T-helper 2 cell treated with Interferon-gamma antibody and Interleukin-4, amounts not matched to agents 5 μg/mL and 100 μg/mL, for 36 hours (primary cell): ENCODE measurements around the gene B3GAT1.

ENCODE experiments used
- DNase-seq: peaks from one replicate; pipeline ENCODE4 v3.0.0; 2021; ENCODE audit warnings: low spot score
- H3K27ac Mint-ChIP-seq: one replicate; pipeline ENCODE4 v1.8.0; 2021; ENCODE audit warnings: mild to moderate bottlenecking, mixed read lengths
- H3K27me3 Mint-ChIP-seq: one replicate; pipeline ENCODE4 v1.8.0; 2021; ENCODE audit warnings: low read depth, mixed read lengths
- H3K36me3 Mint-ChIP-seq: one replicate; pipeline ENCODE4 v1.8.0; 2021; ENCODE audit warnings: low read depth, mixed read lengths
- H3K4me1 Mint-ChIP-seq: one replicate; pipeline ENCODE4 v1.8.0; 2021; ENCODE audit warnings: low read depth, mixed read lengths
- H3K4me3 Mint-ChIP-seq: one replicate; pipeline ENCODE4 v1.8.0; 2022; ENCODE audit warnings: mild to moderate bottlenecking, moderate library complexity, mixed read lengths
- H3K9me3 Mint-ChIP-seq: one replicate; pipeline ENCODE4 v1.8.0; 2021; ENCODE audit warnings: mixed read lengths

The B3GAT1 gene

DNA sequence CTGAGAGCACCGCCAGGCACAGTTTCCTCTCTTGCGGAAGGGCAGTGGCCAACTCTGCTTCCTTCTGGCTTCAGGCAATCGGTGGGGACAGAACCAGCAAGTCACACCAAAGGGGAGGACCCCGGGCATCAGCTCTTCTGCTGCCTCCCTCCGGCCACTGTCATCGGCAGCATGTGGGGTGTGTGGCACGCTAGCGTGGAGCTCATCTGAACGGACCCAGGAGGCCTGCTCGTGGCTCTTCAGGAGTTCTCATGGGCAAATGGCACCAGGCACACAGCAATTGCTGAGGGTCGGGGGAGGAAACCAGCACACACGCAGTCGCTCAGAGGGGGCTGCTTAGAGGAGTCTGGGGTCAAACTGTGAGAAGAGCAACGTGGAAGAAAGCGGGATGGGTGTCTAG is 26.9 kb downstream of the B3GAT1 start:
- Mint-ChIP-seq H3K36me3 (no peaks in the 10 kb centered on the region), H3K27me3 (peaks cover 8% of the 10 kb centered on the region), H3K9me3 (no peaks in the 10 kb centered on the region), H3K4me1 (peaks cover 25% of the 10 kb centered on the region), H3K4me3 (no peak overlapping the region), H3K27ac (no peak overlapping the region)
- DNase-seq: no peak

DNA sequence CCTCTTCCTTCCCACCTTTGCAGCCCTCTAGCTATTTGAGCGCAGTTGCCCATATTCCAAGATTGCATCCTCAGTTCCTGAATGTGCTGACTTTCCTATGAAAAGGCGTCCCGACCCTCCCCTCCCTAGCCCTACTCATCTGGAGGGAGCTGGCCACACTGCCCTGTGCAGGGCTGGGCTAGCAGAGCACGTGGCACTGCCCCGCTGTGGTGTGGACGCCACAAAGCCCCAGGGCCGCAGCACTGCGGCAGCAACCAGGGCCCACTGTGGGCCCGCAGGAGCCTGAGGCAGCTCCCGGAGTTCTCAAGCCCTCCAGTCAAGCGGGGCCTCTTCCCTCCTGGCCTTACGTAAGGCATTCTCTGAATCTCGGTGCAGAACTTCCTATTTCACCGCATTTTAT is 27.6 kb downstream of the B3GAT1 start:
- no peak for DNase-seq
- Mint-ChIP-seq H3K27me3 (peaks cover 8% of the 10 kb centered on the region), H3K9me3 (no peaks in the 10 kb centered on the region), H3K36me3 (no peaks in the 10 kb centered on the region), H3K4me1 (peaks cover 25% of the 10 kb centered on the region), H3K27ac (no peak overlapping the region), H3K4me3 (no peak overlapping the region)

DNA sequence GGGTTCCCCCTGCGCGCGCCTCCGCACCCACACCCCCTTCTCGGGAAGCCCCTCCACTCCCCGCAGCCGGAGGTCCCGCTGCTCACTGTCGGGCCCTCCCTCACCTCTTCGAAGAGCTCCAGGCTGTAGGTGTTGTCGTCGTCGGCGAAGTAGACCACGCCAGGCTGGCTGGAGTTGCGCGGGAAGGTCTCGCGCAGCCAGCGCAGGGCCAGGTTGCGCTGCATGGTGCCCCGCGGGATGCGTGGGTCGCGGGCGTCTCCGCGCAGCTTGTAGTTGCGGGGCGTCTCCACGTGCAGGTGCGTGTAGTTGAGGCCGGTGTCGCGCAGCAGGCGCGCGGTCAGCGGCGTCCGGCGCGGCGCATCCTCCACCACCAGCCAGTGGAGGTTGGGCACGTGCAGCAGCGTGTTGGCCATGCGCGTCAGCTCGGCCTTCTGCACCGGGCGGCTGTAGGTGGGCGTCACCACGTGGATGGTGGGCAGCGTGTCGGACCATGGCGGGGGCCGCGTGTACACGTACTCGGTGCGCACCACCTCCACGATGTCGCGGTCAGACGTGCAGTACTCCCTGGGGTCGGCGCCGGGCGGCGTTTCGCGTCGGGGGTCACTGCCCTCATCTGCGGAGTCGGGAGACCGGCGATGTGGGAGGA is 28.3 kb downstream of the B3GAT1 start:
- no peak overlapping the region for H3K4me3 Mint-ChIP-seq
- no peak for DNase-seq
- H3K9me3 Mint-ChIP-seq: no peaks in the 10 kb centered on the region
- peaks cover 8% of the 10 kb centered on the region for H3K27me3 Mint-ChIP-seq
- H3K27ac Mint-ChIP-seq: no peak overlapping the region
- no peaks in the 10 kb centered on the region for H3K36me3 Mint-ChIP-seq
- peaks cover 25% of the 10 kb centered on the region for H3K4me1 Mint-ChIP-seq

DNA sequence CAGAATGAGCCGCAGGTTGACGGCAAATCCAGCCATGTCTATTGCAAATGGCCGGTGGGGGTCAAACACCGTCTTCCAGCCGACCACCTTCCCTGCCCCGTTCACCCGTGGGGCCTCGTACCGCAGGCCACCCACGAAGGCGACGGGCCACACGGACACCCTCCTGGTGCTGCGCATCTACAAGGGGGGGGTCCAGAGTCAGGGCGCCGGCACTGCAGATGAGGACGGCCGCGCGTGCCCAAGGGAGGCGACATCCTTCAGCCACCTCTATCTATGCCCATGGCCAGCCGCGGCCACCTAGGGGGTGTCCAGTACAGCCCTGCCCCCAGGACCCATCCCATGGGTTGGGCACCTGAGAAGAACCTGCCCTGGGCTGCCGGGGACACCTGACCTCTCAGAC is 29.2 kb downstream of the B3GAT1 start:
- no peaks in the 10 kb centered on the region for H3K9me3 Mint-ChIP-seq

DNA sequence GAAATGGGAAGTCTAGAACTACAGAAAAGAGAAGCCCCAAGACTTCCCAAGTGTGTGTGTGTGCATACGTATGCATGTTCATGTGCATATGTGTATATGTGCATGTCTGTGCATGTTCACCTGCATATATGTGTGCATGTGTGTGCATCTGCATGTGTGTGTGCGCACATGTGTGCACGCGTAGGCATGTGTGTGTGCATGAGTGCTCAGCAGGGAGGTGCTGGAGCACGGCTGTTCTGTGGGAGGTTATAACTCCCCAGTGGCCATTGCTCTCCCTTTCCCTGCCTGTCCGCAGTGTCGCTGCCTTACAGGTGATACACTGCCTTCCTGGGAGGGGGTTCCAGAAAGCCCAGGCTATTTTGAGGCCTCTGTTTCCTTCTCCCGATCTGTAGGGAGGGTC is 29.8 kb downstream of the B3GAT1 start:
- Mint-ChIP-seq H3K4me3 (no peak overlapping the region), H3K27ac (no peak overlapping the region), H3K36me3 (no peaks in the 10 kb centered on the region), H3K4me1 (peaks cover 16% of the 10 kb centered on the region), H3K27me3 (peaks cover 8% of the 10 kb centered on the region), H3K9me3 (no peaks in the 10 kb centered on the region)
- DNase-seq: no peak

More for the DNA sequence above, 29.2 kb downstream of the B3GAT1 start:
- Mint-ChIP-seq H3K4me3 (no peak overlapping the region), H3K36me3 (no peaks in the 10 kb centered on the region), H3K27ac (no peak overlapping the region), H3K4me1 (peaks cover 21% of the 10 kb centered on the region), H3K27me3 (peaks cover 8% of the 10 kb centered on the region)
- DNase-seq: no peak

DNA sequence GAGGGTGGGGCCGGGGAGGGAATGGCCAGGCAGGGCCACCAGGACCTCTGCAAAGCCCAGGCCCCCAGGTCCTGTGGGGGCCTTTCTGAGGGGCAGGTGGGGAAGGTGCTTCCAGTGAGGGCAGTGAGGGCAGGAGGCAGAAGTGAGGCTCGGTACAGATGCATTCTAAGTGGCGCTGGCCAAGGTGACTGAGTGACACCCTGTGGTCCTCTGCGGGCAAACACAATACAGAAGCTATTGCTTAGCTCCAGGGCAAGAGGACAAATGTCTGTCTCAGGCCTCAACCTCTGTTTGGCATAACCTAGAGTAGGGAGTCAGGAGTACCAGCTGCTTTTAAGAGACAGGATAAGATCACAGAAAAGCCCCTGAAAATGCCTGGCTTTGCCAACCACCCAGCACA is 31.3 kb downstream of the B3GAT1 start:
- no peaks in the 10 kb centered on the region for H3K9me3 Mint-ChIP-seq
- H3K36me3 Mint-ChIP-seq: no peaks in the 10 kb centered on the region
- peaks cover 2% of the 10 kb centered on the region for H3K4me1 Mint-ChIP-seq
- DNase-seq: no peak
- H3K4me3 Mint-ChIP-seq: no peak overlapping the region
- no peak overlapping the region for H3K27ac Mint-ChIP-seq
- H3K27me3 Mint-ChIP-seq: peaks cover 4% of the 10 kb centered on the region

DNA sequence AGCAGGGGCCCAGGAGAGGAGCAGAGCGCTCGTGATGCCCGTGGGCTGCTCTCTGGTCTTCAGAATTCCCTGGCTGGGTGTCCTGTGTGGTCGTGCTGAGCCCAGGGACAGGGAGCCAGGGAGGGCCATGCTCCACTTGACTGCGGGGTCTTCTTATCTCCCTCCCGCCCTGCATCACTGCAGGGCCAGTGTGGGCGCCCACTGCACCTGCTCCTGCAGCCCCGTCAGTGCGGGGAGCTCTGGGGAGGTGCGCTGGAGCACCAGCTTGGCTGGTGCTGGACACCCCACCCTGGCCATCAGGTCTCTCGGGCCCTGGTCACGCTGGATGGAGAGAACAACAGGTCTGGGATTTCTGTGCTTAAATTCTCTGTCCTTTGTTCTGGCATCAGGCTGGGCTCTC is 31.8 kb downstream of the B3GAT1 start:
- Mint-ChIP-seq H3K4me3 (no peak overlapping the region), H3K9me3 (no peaks in the 10 kb centered on the region), H3K36me3 (no peaks in the 10 kb centered on the region), H3K27ac (no peak overlapping the region), H3K4me1 (no peaks in the 10 kb centered on the region), H3K27me3 (peaks cover 4% of the 10 kb centered on the region)
- DNase-seq: no peak

DNA sequence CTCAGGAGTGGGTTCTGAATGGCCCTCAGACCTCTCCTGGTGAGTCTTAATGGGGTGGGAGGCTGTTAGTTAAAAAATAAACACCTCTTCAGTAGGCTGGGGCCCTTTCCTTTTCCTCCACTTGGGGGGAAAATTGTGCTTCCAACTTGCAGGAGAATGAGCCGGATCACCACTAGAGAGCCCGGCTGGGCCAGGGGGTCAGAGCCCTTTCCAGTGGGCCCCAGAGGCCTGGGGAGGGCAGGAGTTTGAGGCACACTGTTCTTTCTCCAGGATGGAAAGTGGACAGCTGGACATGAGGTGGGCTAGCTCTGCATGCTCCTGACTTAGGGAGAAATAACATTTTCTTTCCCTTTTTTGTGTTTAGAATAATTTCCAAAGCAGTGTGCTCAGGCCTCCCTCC is 32.8 kb downstream of the B3GAT1 start:
- H3K27ac Mint-ChIP-seq: no peak overlapping the region
- H3K36me3 Mint-ChIP-seq: no peaks in the 10 kb centered on the region
- H3K9me3 Mint-ChIP-seq: no peaks in the 10 kb centered on the region
- H3K4me3 Mint-ChIP-seq: no peak overlapping the region
- no peaks in the 10 kb centered on the region for H3K4me1 Mint-ChIP-seq
- no peaks in the 10 kb centered on the region for H3K27me3 Mint-ChIP-seq
- DNase-seq: no peak

DNA sequence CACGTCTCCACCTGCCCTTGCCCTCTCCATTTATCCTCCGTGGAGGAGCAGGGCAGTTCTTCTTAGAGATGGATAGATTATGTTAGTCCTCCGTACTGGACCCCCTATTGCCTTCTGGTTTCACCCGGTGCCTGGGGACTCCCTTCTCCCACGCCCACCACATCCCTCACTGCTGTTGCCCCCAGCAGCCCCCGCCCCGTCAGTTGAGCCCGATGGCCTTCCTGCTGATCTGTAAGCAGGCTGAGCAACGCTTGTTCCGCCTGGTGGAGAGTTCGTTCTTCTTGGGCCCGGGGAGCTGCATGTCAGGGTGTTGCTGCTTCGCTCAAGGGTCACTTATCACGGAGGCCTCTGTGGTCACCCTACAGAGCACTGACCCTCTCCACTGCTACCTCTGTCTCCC is 34.2 kb downstream of the B3GAT1 start:
- H3K4me1 Mint-ChIP-seq: no peaks in the 10 kb centered on the region
- no peaks in the 10 kb centered on the region for H3K9me3 Mint-ChIP-seq
- no peak for DNase-seq
- no peaks in the 10 kb centered on the region for H3K27me3 Mint-ChIP-seq
- H3K4me3 Mint-ChIP-seq: no peak overlapping the region
- no peaks in the 10 kb centered on the region for H3K36me3 Mint-ChIP-seq
- no peak overlapping the region for H3K27ac Mint-ChIP-seq

DNA sequence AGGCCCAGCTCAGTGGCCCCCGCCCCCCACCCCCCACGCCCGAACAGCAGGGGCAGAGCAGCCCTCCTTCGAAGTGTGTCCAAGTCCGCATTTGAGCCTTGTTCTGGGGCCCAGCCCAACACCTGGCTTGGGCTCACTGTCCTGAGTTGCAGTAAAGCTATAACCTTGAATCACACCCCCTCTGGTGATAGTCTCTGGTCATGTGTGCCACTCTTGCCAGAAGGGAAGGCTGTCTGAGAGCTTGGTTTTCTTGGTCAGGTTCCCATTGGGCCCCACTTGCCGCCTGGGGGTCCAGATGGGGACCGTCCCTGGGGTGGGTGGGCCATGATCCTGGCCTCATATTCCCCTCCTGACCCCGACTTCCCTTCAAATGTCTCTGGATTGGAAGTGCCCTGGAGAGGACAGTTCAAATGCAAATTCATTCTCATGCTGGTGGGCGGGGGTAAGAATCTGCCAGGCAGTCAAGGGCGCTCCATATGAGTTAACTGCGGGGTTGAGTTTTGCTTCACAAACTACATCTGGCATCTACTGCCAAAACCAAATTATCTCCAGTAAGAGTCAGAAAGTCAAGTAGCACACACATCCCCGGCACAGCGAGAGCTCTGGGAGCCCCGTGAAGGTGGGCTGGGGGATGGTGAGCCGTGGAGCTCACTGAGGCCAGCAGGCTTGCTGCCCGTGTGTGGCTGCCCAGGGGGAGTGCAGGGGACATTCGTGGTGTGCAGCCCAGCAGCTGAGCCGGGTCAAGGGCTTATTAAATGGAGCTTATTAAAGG is 35.7 kb downstream of the B3GAT1 start:
- H3K27me3 Mint-ChIP-seq: no peaks in the 10 kb centered on the region
- H3K27ac Mint-ChIP-seq: no peak overlapping the region
- no peak for DNase-seq
- H3K9me3 Mint-ChIP-seq: no peaks in the 10 kb centered on the region
- H3K4me3 Mint-ChIP-seq: no peak overlapping the region
- H3K36me3 Mint-ChIP-seq: no peaks in the 10 kb centered on the region
- no peaks in the 10 kb centered on the region for H3K4me1 Mint-ChIP-seq

DNA sequence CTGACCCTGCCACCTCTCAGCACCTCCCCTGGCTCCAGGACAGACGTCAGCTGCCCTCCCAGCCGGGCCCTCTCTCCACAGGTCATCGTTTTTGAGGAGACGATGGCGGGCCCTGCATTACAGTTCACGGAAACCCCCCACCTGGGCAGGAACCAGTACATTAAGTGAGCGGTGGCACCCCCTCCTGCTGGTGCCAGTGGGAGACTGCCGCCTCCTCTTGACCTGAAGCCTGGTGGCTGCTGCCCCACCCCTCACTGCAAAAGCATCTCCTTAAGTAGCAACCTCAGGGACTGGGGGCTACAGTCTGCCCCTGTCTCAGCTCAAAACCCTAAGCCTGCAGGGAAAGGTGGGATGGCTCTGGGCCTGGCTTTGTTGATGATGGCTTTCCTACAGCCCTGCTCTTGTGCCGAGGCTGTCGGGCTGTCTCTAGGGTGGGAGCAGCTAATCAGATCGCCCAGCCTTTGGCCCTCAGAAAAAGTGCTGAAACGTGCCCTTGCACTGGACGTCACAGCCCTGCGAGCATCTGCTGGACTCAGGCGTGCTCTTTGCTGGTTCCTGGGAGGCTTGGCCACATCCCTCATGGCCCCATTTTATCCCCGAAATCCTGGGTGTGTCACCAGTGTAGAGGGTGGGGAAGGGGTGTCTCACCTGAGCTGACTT is 37.0 kb downstream of the B3GAT1 start:
- Mint-ChIP-seq H3K9me3 (no peaks in the 10 kb centered on the region), H3K36me3 (no peaks in the 10 kb centered on the region), H3K27ac (no peak overlapping the region), H3K4me1 (no peaks in the 10 kb centered on the region), H3K4me3 (no peak overlapping the region), H3K27me3 (no peaks in the 10 kb centered on the region)
- no peak for DNase-seq

DNA sequence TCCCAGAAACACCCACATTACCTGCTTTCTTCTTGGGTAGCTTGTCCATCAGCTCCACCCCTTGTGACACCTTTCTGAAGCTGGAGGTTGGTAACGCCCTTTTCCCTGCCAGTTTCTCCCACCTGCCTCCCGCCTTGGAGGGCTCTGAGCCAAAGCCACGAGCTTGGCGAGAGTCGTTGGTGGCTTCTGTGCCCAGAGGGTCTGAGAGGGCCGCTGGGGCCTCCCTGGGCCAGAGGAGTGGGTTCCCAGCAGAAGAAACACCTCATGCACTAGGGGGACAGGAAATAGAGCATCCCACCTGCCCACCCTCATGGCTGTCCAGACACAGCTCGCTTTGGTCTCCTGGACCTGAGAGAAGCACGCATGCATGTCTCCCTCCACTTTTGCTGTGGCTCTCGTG is 37.9 kb downstream of the B3GAT1 start:
- Mint-ChIP-seq H3K4me3 (no peak overlapping the region), H3K36me3 (no peaks in the 10 kb centered on the region), H3K4me1 (no peaks in the 10 kb centered on the region), H3K27me3 (no peaks in the 10 kb centered on the region), H3K27ac (no peak overlapping the region), H3K9me3 (no peaks in the 10 kb centered on the region)
- no peak for DNase-seq

DNA sequence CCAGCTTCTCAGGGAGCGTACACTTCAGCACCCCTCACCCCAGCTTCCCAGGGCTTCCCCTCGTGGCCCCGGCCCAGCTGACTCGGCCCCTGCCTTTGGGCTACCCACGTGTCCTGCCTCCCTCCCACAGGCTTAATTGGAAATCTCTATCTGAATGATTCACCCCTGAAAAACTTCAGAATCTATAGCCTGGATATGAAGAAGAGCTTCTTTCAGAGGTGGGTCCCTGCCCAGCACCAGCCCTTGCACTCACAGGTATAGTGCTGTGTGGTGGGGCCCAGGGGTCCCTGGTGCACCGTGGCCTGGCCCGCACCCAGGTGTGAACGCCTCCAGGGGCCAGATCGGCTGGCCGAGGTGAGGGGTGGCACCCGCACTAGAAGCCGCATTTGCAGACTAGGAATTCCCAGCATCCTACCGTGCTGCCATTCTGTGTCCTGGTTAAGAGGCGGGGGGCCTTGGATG is 38.4 kb downstream of the B3GAT1 start:
- Mint-ChIP-seq H3K36me3 (no peaks in the 10 kb centered on the region), H3K27me3 (no peaks in the 10 kb centered on the region), H3K27ac (no peak overlapping the region), H3K4me3 (no peak overlapping the region), H3K4me1 (no peaks in the 10 kb centered on the region), H3K9me3 (no peaks in the 10 kb centered on the region)
- DNase-seq: no peak

DNA sequence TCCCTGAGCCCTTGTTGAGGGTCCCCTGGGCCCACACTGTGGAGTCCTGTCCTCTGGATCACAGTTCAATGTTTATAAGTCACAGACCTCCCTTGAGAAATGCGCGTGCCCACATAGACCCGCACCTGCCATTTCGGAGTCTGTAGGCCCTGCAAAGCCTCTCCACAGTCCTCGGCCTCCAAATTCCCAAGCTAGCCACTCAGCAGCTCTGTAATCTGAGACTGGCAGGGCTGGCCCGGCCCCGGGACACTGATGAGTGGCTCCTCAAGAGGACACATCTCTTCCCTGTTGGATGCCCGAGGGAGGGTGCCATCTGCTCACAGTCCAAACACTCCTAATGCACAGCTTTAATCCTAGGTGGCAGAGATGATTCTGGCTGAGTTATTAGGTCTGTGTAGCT is 39.1 kb downstream of the B3GAT1 start:
- no peak for DNase-seq
- H3K9me3 Mint-ChIP-seq: no peaks in the 10 kb centered on the region
- no peak overlapping the region for H3K4me3 Mint-ChIP-seq
- H3K36me3 Mint-ChIP-seq: no peaks in the 10 kb centered on the region
- no peaks in the 10 kb centered on the region for H3K4me1 Mint-ChIP-seq
- H3K27me3 Mint-ChIP-seq: no peaks in the 10 kb centered on the region
- H3K27ac Mint-ChIP-seq: no peak overlapping the region
